Keratinocyte (primary cell): ENCODE data around the gene CLIC3.

ENCODE experiments used
- EZH2 ChIP-seq: IDR thresholded peaks from one replicate; pipeline ENCODE4 v1.6.1; 2012; ENCODE audit warnings: inconsistent platforms, mild to moderate bottlenecking, low read length, moderate library complexity
- TF ChIP-seq, protein P1 (sequence below), 3 experiments: IDR thresholded peaks in 1 of 3; conservative IDR thresholded peaks in 1 of 3; optimal IDR thresholded peaks in 1 of 3; 2 replicates in 2 of 3; 3 replicates in 1 of 3; pipeline versions ENCODE3 to v1.5.1; 2011; ENCODE audit warnings: low read length in 3 of 3, mild to moderate bottlenecking in 3 of 3, moderate library complexity in 2 of 3, control low read depth in 1 of 3, inconsistent platforms in 1 of 3; ENCODE audit not compliant: insufficient read depth in 2 of 3; ENCODE audit errors: extremely low read depth in 1 of 3

DNA sequence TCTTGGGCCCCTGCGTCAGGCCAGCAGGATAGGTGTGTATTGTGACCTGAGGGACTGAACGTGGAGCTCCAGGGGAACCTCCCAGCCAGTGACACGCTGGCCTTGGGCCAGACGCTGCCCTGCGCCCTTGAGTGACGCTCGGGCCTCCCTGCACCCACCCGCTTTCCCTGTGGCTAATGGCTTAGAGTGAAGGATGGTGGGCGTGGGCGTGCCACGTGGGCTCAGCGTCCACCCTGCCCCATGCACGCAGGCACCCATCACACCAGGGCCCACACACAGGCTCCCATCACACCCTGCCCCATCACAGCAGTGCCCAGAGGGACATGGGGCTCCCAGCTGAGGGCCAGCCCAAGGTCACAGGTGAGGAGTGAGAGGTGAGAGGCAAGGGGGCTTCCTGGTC lies 40.7 kb upstream of the CLIC3 start:
- TF ChIP-seq, protein P1, sequence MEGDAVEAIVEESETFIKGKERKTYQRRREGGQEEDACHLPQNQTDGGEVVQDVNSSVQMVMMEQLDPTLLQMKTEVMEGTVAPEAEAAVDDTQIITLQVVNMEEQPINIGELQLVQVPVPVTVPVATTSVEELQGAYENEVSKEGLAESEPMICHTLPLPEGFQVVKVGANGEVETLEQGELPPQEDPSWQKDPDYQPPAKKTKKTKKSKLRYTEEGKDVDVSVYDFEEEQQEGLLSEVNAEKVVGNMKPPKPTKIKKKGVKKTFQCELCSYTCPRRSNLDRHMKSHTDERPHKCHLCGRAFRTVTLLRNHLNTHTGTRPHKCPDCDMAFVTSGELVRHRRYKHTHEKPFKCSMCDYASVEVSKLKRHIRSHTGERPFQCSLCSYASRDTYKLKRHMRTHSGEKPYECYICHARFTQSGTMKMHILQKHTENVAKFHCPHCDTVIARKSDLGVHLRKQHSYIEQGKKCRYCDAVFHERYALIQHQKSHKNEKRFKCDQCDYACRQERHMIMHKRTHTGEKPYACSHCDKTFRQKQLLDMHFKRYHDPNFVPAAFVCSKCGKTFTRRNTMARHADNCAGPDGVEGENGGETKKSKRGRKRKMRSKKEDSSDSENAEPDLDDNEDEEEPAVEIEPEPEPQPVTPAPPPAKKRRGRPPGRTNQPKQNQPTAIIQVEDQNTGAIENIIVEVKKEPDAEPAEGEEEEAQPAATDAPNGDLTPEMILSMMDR (optimal IDR thresholded peaks at IDR 0.05 in 1 of 3, IDR thresholded peaks at IDR 0.05 in 1 of 3, conservative IDR thresholded peaks at IDR 0.05 in 1 of 3; ENCODE audit: extremely low read depth in 1 of 3, insufficient read depth in 2 of 3, low read length in 3 of 3): no peak
- TF ChIP-seq EZH2: no peak
